Measurements from ENCODE around the gene AOC1. TPM values are rescaled to one million over a fixed set of nuclear protein-coding genes. Genes with fewer than 3 reads are reported as not detected.

AOC1 gene
- total RNA-seq, 2 experiments from 2014 or later = not detected

GRCh38 chr7:150845421-150845861 is 6.9 kb upstream of the AOC1 start:
- Mint-ChIP-seq H3K4me3 (no peak overlapping the region), H3K4me1 (no peaks in the 10 kb centered on the region), H3K27ac (no peak overlapping the region), H3K36me3 (ENCODE audit: low read depth) (no peaks in the 10 kb centered on the region), H3K9me3 (no peaks in the 10 kb centered on the region), H3K27me3 (peaks cover 15% of the 10 kb centered on the region)
- no peak for DNase-seq
- ChIA-PET POLR2A (no interaction called here), CTCF (no interaction called here)

DNA sequence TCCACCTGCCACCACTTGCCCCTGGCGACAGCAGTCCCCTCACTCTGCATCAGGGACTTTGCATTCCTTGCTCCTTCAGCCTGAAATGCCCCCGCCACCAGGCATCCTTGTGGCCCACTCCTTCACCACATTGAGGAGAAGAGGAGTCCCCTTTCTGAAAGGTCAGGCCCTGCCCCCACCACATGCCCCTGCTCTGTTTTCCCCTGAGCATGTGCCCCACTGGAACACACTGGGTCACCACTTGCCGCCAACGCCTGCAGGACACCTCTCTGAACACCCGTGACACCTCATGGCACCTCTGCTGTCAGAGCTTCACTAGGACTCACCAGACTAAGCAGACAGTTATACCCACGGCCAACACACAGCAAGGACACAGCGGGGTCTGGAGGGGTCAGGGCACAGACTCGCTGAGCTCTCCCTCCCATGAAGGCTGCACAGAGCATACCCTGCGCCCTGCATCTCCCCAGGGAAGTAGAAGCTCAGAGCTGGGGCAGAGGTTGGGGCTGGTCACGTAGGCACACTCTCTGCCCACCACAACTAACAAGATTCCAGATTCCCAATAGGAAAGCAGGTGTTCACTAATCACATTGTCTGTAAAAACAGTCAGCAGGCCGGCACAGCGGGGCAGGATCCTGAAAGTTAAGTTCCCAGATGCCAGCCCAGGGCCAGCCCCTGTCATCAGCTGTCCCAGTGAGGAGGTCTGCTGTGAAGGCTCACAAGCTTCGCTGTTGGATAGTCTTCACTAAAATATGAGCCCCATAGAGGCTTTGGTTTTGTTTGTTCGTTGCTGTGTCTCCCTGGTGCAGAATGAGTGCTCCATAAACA is 5.8 kb upstream of the AOC1 start:
- Mint-ChIP-seq H3K36me3 (ENCODE audit: low read depth) (no peaks in the 10 kb centered on the region), H3K27me3 (peaks cover 17% of the 10 kb centered on the region), H3K27ac (no peak overlapping the region), H3K4me3 (no peak overlapping the region), H3K9me3 (no peaks in the 10 kb centered on the region), H3K4me1 (peaks cover under 1% of the 10 kb centered on the region)
- POLR2A ChIA-PET = no interaction called here
- CTCF ChIA-PET = no interaction called here
- DNase-seq = no peak

GRCh38 chr7:150847536-150847935 is 4.8 kb upstream of the AOC1 start:
- H3K36me3 Mint-ChIP-seq (ENCODE audit: low read depth) = no peaks in the 10 kb centered on the region

GRCh38 chr7:150848111-150848510 is 4.2 kb upstream of the AOC1 start:
- peaks cover 6% of the 10 kb centered on the region for H3K4me1 Mint-ChIP-seq

More at GRCh38 chr7:150847536-150847935, 4.8 kb upstream of the AOC1 start:
- Mint-ChIP-seq H3K4me3 (no peak overlapping the region), H3K4me1 (peaks cover 6% of the 10 kb centered on the region), H3K27me3 (peaks cover 24% of the 10 kb centered on the region), H3K27ac (no peak overlapping the region), H3K9me3 (no peaks in the 10 kb centered on the region)
- DNase-seq = no peak
- ChIA-PET POLR2A (no interaction called here), CTCF (no interaction called here)

DNA sequence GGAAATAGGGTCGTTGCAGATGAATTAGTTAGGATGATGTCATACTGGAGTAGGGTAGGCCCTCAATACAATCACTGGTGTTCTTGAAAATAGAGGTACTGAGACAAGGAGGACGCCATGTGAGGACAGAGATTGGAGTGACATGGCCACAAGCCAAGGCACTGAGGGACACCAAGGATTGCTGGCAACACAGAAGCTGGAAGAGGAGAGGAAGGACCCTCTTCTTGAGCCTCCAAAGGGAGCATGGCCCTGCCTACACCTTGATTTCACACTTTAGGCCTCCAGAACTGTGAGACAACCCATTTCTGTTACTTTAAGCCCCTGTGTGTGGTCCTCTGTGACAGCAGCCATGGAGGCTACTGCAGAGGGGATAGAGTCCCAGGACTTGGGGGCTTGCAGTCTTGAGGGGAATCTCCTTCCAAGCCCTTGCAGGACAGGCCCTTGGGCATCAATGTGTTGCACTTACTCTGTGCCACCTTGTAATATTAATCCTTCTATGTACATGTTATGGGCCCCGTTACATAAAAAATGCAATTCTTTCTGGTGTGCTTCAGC is 3.7 kb upstream of the AOC1 start:
- peaks cover 26% of the 10 kb centered on the region for H3K27me3 Mint-ChIP-seq
- no peaks in the 10 kb centered on the region for H3K36me3 Mint-ChIP-seq (ENCODE audit: low read depth)
- peaks cover 6% of the 10 kb centered on the region for H3K4me1 Mint-ChIP-seq
- H3K27ac Mint-ChIP-seq = no peak overlapping the region
- ChIA-PET CTCF (no interaction called here), POLR2A (no interaction called here)
- DNase-seq = no peak
- no peak overlapping the region for H3K4me3 Mint-ChIP-seq
- H3K9me3 Mint-ChIP-seq = no peaks in the 10 kb centered on the region

More at GRCh38 chr7:150848111-150848510, 4.2 kb upstream of the AOC1 start:
- POLR2A ChIA-PET = no interaction called here
- Mint-ChIP-seq H3K36me3 (ENCODE audit: low read depth) (no peaks in the 10 kb centered on the region), H3K27me3 (peaks cover 26% of the 10 kb centered on the region), H3K27ac (no peak overlapping the region), H3K9me3 (no peaks in the 10 kb centered on the region), H3K4me3 (no peak overlapping the region)
- DNase-seq = no peak
- CTCF ChIA-PET = no interaction called here

- Mint-ChIP-seq H3K27ac (no peak overlapping the region), H3K36me3 (ENCODE audit: low read depth) (no peaks in the 10 kb centered on the region), H3K4me1 (peaks cover 6% of the 10 kb centered on the region), H3K9me3 (no peaks in the 10 kb centered on the region), H3K27me3 (peaks cover 21% of the 10 kb centered on the region), H3K4me3 (no peak overlapping the region)
- CTCF ChIA-PET = no interaction called here
- POLR2A ChIA-PET = no interaction called here
- DNase-seq = no peak
These were observed 3.0 kb upstream of the AOC1 start for GRCh38 chr7:150849204-150849775.

- CTCF ChIA-PET = no interaction called here
- Mint-ChIP-seq H3K36me3 (ENCODE audit: low read depth) (no peaks in the 10 kb centered on the region), H3K27me3 (peaks cover 20% of the 10 kb centered on the region), H3K4me1 (peaks cover 6% of the 10 kb centered on the region), H3K4me3 (no peak overlapping the region), H3K27ac (no peak overlapping the region), H3K9me3 (no peaks in the 10 kb centered on the region)
- no peak for DNase-seq
- POLR2A ChIA-PET = no interaction called here
These were observed 2.0 kb upstream of the AOC1 start for GRCh38 chr7:150850273-150850672.

DNA sequence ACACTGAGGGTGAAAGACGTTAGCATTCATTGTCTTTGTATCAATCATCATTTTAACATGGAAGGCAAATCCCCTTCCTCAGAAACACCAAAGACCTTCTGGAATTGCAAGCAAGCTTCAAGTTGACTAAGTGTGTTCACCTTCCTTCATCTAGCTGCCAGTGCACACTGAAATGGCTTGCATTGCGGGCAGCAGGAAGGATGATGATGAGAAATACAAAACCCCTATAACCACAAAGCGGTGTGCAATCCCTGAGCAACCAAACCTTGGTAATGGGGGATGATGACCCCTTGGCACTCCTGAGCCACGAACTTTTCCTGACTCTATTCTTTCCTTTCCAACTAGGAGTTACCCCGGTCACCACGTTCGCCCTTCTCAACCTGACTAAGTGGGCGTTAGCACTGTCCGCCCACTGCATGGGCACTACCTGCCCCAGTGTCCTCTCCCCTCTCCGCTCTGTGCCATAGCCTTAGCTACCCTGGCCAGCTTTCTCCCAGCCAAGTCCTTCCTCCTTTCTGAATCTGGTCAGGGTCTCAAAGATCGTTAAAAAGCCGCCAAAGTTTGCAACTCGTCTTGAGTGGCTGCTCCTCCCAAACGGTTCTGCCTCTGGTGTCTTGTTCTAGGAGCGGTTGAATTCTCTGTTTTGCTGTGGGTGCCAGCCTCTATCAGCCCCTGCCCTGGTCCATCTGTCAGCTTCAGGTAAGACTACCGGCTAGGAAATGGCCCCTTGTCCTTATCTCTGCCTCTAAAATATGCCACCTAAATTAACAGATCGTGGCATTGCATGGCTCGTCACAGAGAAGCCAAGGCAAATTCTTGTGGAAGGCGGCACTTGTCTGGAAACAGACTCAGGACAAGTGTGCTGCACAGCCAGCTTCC is 586 bp upstream of the AOC1 start:
- Mint-ChIP-seq H3K4me3 (no peak overlapping the region), H3K36me3 (ENCODE audit: low read depth) (no peaks in the 10 kb centered on the region), H3K4me1 (peaks cover 6% of the 10 kb centered on the region), H3K9me3 (no peaks in the 10 kb centered on the region), H3K27ac (no peak overlapping the region), H3K27me3 (peaks cover 20% of the 10 kb centered on the region)
- no peak for DNase-seq
- ChIA-PET CTCF (interaction anchor here (1.3 kb wide), 1 partner anchor 13 kb away, joined by 3 read pairs; no protein-coding TSS in a partner anchor), POLR2A (no interaction called here)

GRCh38 chr7:150854066-150855000 is 2.0 kb downstream of the AOC1 start:
- no peak for DNase-seq
- Mint-ChIP-seq H3K36me3 (ENCODE audit: low read depth) (no peaks in the 10 kb centered on the region), H3K27ac (no peak overlapping the region), H3K9me3 (no peaks in the 10 kb centered on the region), H3K4me3 (no peak overlapping the region), H3K4me1 (peaks cover 6% of the 10 kb centered on the region), H3K27me3 (peaks cover 20% of the 10 kb centered on the region)
- ChIA-PET CTCF (no interaction called here), POLR2A (no interaction called here)

DNA sequence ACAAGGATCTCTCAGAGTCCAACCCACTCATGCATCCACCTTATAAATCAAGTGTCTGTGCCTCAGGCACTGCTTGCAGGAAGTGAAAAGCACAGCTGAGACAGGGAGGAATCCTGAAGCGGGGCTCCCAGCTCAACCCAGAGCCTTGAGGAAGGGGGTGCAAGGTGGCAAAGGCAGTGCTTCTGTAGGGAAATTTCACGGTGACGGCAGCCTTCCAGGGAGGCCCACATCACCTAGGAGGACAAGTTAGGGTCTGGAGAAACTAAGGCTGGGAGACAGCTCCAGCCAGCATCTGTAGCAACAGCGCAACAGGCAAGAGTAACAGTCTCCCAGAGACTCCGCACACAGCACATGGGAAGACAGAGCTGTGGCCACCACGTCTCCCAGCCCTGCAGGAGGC is 2.7 kb downstream of the AOC1 start:
- Mint-ChIP-seq H3K36me3 (ENCODE audit: low read depth) (no peaks in the 10 kb centered on the region), H3K4me1 (peaks cover 6% of the 10 kb centered on the region), H3K27me3 (peaks cover 15% of the 10 kb centered on the region), H3K4me3 (no peak overlapping the region), H3K27ac (no peak overlapping the region), H3K9me3 (no peaks in the 10 kb centered on the region)
- ChIA-PET CTCF (interaction anchor here (0.8 kb wide), 1 partner anchor 23 kb away, joined by 3 read pairs; no protein-coding TSS in a partner anchor), POLR2A (no interaction called here)
- DNase-seq = no peak

DNA sequence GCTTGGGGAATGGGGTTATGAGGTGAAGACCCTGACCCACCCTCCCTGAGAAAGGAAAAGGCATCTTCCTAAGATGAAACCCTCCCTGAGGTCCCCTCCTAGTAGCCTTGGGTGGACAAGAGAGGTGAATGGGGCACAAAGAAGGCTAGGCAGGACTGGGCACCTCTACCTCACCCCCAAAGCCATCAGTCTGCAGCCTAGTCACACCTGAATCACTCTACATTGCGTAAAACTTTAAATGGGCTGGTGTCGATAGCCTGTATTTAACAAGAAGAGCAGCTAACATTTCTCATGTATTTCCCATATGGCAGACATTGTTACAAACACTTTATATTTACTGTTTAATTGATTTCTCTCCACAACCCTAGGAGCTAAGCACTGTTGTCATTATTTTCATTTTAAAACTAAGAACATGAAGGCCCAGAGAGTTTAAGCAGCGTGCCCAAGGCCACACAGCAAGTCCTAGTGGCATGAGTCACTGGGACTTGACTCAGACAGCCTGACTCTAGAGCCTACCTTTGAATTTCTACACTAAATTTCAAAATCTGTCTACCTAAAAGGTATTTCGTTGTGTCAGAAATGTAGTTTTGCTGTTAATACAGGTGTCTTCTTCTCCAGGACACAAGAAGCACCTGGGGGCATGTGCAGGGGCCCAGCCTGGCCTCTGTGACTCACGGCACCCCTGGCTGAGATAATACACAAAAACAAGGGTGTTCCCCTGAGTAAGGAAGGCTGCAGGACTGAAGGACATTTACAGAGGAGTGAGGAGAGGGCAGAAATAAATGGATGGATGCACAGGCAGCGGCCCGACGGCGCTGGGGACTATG is 3.4 kb downstream of the AOC1 start:
- no peak overlapping the region for H3K27ac Mint-ChIP-seq
- H3K27me3 Mint-ChIP-seq = peaks cover 13% of the 10 kb centered on the region
- no peaks in the 10 kb centered on the region for H3K9me3 Mint-ChIP-seq
- ChIA-PET CTCF (interaction anchor here (0.8 to 1.5 kb wide), 2 partner anchors 12 to 22 kb away, joined by 3 read pairs; no protein-coding TSS in a partner anchor), POLR2A (no interaction called here)
- H3K4me1 Mint-ChIP-seq = peaks cover 6% of the 10 kb centered on the region
- no peak for DNase-seq
- no peak overlapping the region for H3K4me3 Mint-ChIP-seq
- H3K36me3 Mint-ChIP-seq (ENCODE audit: low read depth) = no peaks in the 10 kb centered on the region
